Stimulated activated CD4-positive, alpha-beta T cell treated with anti-CD3 and anti-CD28 coated beads, Interleukin-1b, Interleukin-23, amount 100 ng/mL, for 4 hours (primary cell): ENCODE results near the gene RESP18.
"Not testable (repeated sequence)": the region's sequence is repeated elsewhere in the genome, so short reads cannot be mapped to it uniquely, and the experiment has no call there.

ENCODE experiments used
- DNase-seq, 2 donors: peaks; one replicate each; pipeline ENCODE4 v3.0.0-alpha.2; 2020; ENCODE audit warnings: low read depth in 2 of 2

The RESP18 gene

DNA sequence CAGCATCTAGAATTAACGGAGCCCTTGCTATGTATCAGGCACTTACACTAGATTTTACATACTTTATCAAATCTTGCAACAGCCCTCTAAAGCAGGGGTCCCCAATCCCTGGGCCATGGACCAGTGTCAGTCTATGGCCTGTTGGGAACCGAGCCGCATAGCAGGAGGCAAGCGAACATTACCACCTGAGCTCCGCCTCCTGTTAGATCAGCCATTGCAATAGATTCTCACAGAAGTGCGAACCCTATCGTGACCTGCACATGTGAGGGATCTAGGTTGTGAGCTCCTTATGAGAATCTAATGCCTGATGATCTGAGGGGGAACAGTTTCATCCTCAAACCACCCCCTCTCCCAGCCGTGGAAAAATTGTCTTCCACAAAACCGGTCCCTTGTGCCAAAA lies 39.9 kb downstream of the RESP18 start:
- DNase-seq: no peak

DNA sequence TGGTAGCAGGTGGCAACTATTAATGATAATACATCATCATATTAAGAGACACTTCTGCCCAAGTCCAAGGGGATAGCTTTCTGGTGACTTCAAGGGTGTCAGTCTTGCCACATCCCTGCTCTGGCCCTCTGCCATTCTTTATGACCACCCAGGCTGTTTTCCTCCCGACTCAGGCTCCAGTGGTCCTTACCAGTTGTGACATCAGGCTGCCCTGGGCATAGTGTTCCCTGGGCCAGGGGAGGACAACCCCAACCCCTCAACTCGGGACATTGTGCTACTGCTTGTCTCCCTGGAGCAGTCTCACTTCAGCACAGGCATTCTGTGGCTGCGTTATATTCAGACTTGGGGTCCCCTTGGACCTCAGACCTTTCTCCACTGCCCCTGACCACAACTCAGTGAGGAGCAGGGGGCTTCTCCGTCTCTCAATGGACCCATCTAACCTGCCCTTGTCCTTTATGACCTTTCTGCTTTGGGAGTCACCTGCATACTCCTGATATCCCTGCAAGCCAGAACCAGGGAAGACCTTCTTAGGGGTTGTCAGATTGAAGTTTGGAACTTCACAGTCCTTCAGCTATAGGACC lies 40.5 kb downstream of the RESP18 start:
- DNase-seq: no peak

DNA sequence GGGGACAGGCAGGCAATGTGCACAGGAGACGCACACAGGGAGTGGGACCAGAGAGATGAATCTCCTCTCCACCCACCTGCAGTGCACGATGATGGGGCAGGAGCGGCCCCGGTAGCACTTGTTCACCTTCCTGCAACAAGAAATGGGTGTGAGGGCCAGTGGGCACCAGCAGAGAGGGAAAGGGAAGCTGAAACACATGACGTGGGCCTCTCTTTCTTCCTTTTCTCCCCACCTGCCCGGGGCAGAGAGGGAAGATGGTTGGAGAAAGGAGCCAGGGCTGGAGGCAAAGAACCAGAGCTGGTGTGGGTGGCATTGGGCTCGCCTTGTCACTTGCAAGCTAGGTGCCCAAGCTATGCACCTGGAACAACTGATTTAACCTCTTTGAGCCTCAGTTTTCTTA lies 41.1 kb downstream of the RESP18 start:
- DNase-seq: no peak

DNA sequence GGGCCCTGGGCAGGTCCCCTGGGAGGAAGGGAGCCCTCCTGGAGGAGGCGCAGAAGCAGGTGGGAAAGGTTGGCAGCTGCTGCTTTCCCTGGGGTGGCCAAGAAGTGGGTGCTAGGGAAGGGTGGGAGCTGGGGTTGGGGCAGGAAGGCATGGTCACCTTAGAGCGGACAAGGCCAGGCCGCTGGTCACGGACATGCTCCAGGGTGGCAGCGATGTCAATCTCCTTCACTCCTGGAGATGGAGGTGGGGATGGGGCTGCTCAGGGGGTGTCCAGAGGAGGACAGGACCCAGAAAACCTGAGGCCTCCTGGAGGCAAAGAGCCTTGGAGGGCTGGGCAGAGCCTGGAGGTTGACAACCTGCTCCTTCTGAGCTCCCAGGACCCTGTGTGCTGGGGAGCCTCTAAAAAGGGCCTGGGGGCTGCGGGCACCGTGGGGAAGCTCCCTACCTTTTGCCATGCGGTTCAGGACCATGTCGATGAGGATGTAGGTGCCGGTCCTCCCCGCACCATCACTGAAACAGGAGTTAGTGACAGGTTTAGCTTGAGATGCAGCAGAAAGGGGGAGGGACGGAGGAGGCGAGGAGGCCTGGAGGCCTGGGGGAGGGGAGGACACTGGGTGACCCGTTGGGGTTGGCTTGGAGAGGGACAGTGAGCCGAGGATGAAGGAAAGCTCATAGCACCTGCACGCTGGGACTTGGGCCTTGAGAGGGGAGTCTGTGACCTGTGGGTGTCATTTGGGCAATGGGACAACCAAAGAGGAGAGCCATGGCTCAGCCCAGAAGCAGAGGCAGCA lies 42.0 kb downstream of the RESP18 start:
- no peak for DNase-seq

GRCh38 chr2:219289537-219290361 lies 42.8 kb downstream of the RESP18 start:
- no peak for DNase-seq

DNA sequence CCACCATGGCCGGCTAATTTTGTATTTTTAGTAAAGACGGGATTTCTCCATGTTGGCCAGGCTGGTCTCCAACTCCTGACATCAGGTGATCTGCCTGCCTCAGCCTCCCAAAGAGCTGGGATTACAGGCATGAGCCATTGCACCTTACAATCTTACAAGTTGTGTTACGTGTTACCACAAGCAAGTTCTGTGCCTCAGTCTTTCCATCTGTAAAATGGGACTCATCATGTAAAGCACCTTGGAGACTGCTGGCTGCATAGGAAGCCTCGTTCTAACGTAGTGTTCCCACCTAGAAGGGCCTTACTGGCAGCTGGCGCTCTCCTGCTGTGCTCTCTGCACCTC lies 43.4 kb downstream of the RESP18 start:
- DNase-seq: no peak

GRCh38 chr2:219287580-219288265 lies 44.8 kb downstream of the RESP18 start:
- DNase-seq: no peak

DNA sequence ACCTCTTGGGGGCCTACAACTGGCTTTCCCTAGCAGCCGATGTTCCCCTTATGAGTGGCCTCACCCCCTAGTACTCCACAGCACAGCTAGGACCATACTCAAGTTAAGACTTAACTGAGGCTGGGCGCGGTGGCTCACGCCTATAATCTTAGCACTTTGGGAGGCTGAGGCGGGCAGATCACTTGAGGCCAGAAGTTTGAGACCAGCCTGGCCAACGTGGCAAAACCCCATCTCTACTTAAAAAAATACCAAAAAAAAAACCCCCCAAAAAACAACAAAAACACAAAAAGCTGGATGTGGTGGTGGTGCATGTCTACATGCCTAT lies 45.5 kb downstream of the RESP18 start:
- DNase-seq: not testable (repeated sequence)

DNA sequence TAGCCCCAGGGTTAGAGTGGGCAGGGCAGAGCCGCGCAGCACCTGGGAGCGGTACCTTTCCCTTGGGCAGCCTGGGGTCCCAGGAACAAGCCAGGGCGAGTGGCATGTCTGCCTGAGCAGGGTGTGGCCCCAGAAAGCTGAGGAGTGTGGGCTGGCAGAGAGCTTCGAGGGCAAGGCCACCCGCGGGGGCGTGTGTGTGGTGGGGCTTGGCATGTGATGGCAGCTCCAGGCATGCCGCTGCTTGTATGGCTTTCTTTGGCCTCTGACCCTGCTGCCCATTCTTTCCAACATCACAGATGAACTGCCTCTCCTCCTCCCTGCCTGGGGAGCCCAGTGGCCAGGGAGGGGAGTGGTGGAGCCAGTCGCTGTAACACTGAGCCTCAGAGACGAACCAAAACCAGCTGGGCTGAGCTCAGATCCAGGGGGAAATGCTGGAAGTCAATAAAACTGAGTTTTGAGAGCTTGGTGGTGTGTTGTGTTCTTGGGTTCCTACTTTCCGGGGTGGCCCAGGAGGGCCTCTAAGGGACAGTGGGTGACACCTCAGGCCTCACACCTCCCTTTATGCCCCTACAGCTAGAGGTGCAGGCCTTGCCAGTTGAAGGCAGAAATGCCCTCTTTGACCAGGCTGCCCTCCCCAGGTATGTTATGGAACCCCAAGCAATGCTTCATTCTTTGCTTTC lies 46.0 kb downstream of the RESP18 start:
- no peak for DNase-seq

DNA sequence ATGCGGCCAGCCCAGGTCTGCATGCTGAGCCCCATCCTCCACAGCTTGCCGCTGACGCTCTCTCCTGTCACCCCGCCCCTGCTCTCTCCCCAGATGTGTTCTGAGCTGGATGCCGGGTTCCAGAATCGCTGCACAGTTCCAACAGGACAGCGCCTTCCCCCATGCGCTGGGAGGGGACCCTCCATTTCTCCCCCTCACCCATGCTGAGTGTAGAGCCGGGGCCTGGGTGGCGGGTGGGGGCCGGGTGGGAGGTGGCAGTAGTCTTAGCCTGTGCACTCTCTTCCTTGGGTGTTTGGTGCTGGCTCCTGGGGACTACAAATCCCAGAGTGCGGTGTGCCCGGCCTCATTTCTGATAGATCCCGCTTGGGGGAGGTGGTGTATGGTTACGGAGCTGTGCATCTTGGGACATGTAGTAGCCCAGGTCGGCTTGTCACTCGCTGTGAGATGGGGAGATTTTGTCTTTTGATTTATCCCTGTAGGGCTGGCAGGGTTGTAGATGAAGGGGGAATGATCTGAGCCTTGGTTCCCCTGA lies 46.6 kb downstream of the RESP18 start:
- no peak for DNase-seq

GRCh38 chr2:219285373-219285735 lies 47.2 kb downstream of the RESP18 start:
- DNase-seq: no peak

GRCh38 chr2:219284501-219285372 lies 47.8 kb downstream of the RESP18 start:
- no peak for DNase-seq

DNA sequence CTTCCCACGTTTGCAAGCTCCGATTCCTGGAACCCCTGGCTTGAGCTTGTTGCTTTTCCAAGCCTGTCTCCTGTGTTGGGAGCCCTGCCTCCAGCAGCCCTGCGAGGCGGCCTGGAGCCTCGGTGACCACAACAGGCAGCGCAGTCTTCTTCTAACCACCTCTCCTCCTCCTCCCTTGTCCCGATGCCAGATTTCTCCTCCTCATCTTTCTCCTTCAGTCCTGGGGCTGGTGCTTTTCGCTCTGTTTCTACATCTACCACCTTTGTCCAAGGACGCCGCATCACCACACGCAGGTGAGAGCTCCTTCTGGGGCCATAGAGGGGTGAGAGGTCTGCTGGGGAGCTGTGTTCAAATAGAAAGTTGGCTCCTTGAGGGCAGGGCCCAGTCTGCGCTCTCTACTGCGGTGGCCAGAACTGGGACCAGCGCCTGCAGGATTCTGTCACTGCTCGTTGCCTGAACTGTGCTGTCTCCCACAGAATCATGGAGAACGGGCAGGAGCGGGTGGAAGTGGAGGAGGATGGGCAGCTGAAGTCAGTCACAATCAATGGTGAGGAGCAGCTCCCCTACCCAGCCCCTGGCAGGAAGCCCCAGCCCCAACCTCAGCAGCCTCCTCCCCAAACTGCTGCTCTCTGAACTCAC lies 49.5 kb downstream of the RESP18 start:
- DNase-seq: no peak

DNA sequence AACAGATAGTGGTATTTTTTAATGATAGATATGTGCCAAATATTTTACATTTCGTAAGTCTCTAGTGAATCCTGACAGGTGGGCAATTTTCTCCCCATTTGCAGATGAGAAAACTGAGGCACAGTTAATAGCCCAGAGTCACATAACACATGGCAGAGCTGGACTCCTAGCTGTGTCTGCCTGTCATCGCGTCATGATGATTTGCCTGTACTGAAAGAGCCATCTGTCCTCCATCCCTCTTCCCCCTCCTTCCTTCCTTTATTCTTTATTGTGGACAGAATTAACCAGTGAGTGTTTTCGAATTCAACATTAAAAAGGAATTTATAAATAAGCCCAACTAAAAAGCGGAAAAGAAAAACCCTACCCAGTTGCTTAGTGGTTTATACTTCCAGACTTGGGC lies 50.2 kb downstream of the RESP18 start:
- DNase-seq: no peak

- DNase-seq: no peak
Observed at GRCh38 chr2:219281588-219281987, 51.0 kb downstream of the RESP18 start.

GRCh38 chr2:219280651-219281050 lies 51.9 kb downstream of the RESP18 start:
- DNase-seq: no peak

GRCh38 chr2:219279916-219280516 lies 52.5 kb downstream of the RESP18 start:
- no peak for DNase-seq

- DNase-seq: peak; percentile 98
Observed at GRCh38 chr2:219279151-219279915, 53.2 kb downstream of the RESP18 start, which contains the start of gene DNAJB2. DNAJB2 (plus strand) TSS chr2:219279366; CDS start chr2:219279834, 468 bp downstream.

GRCh38 chr2:219278655-219279150 lies 53.8 kb downstream of the RESP18 start:
- no peak for DNase-seq
